HCT116 (cell line): Measurements from ENCODE around the gene RGL2. TPM values are rescaled to one million over a fixed set of nuclear protein-coding genes. Genes with fewer than 3 reads are reported as not detected.

Source experiments
- ATAC-seq: fragments of 200-7000 bp; cut with Tn5 transposase; 2 replicates; pipeline ENCODE4 v1.9.1; 2020; ENCODE audit warnings: mild to moderate bottlenecking, moderate library complexity
- BruUV-seq: library from RNA; stranded (reverse); fragments of 400-500 nt; replicated peaks from 2 replicates; lab custom pipeline; 2021; lab: Mats Ljungman, UMichigan
- CTCF ChIA-PET: fragments of 300-600 bp; sonication (Branson Sonifier 250); formaldehyde crosslinking; loops from one replicate; lab custom pipeline; 2021; ENCODE audit warnings: antibody characterized with exemption; lab: Charles Lee
- POLR2A ChIA-PET: fragments of 300-600, 350-600 bp; sonication (Branson Sonifier 250); formaldehyde crosslinking; loops from one replicate; lab custom pipeline; 2021; ENCODE audit warnings: antibody characterized with exemption; lab: Charles Lee
- RAD21 ChIA-PET, 2 experiments: fragments of 300-600 bp; sonication (Branson Sonifier 250); formaldehyde crosslinking; loops; one replicate each; lab custom pipeline; 2023; ENCODE audit warnings: low total read pairs in 2 of 2; ENCODE audit not compliant: uncharacterized antibody in 2 of 2, unreplicated experiment in 2 of 2, low non-redundant PET in 1 of 2; lab: Charles Lee
- DNase-seq: peaks from one replicate; pipeline ENCODE4 v3.0.0-alpha.2; 2010; ENCODE audit warnings: low read depth, low spot score
- H2AFZ ChIP-seq: fragments of 200-600 bp; shearing (Covaris generic), sonication (generic); 2 replicates; pipeline ENCODE4 v1.6.1; 2017; ENCODE audit warnings: low read depth, mixed run types, mixed read lengths, antibody characterized with exemption, low read length; ENCODE audit not compliant: poor library complexity, severe bottlenecking
- H3K27ac ChIP-seq: 2 replicates; pipeline ENCODE4 v1.5.1; 2012; ENCODE audit warnings: low read depth, low read length
- H3K27me3 ChIP-seq: fragments of 200-600 bp; sonication (generic); 2 replicates; pipeline ENCODE4 v1.6.1; 2016; ENCODE audit warnings: mixed run types, low read length, mixed read lengths; ENCODE audit not compliant: insufficient read depth
- H3K36me3 ChIP-seq, 2 experiments: fragments of 200-500 bp in 1 of 2; fragments of 200-600 bp in 1 of 2; sonication (Bioruptor generic) in 1 of 2; sonication (generic) in 1 of 2; 2 replicates each; pipeline versions ENCODE4 v1.5.1 to v1.6.1; 2014 to 2016; ENCODE audit warnings: low read length in 2 of 2, inconsistent platforms in 1 of 2, mixed read lengths in 1 of 2, mixed run types in 1 of 2; ENCODE audit not compliant: insufficient read depth in 2 of 2, control insufficient read depth in 1 of 2
- H3K4me1 ChIP-seq, 2 experiments: fragments of 200-600 bp in 1 of 2; sonication (generic) in 1 of 2; 2 replicates each; pipeline versions ENCODE4 v1.5.1 to v1.6.1; 2012 to 2017; ENCODE audit warnings: low read length in 2 of 2, inconsistent platforms in 1 of 2, mild to moderate bottlenecking in 1 of 2, mixed read lengths in 1 of 2, mixed run types in 1 of 2, moderate library complexity in 1 of 2; ENCODE audit not compliant: insufficient read depth in 2 of 2, control insufficient read depth in 1 of 2
- H3K4me2 ChIP-seq: fragments of 200-600 bp; sonication (generic); 2 replicates; pipeline ENCODE4 v1.6.1; 2017; ENCODE audit warnings: mixed run types, low read length, mixed read lengths
- H3K4me3 ChIP-seq, 2 experiments: fragments of 200-600 bp in 1 of 2; sonication (generic) in 1 of 2; replicated peaks in 1 of 2; 2 replicates each; pipeline ENCODE4 v1.5.1; 2011 to 2016; ENCODE audit warnings: low read length in 2 of 2, control low read depth in 1 of 2, low read depth in 1 of 2, mild to moderate bottlenecking in 1 of 2, mixed read lengths in 1 of 2, mixed run types in 1 of 2
- H3K79me2 ChIP-seq: fragments of 200-600 bp; sonication (generic); 2 replicates; pipeline ENCODE4 v1.6.1; 2017; ENCODE audit warnings: mild to moderate bottlenecking, mixed run types, low read length, moderate library complexity, mixed read lengths; ENCODE audit not compliant: insufficient read depth
- H3K9ac ChIP-seq: fragments of 200-600 bp; sonication (generic); 2 replicates; pipeline ENCODE4 v1.6.1; 2016; ENCODE audit warnings: low read length, mixed read lengths
- H3K9me2 ChIP-seq: fragments of 200-600 bp; sonication (generic), shearing (Covaris generic); 2 replicates; pipeline ENCODE4 v1.6.1; 2017; ENCODE audit warnings: mixed run types, mild to moderate bottlenecking, moderate library complexity; ENCODE audit not compliant: insufficient read depth
- H3K9me3 ChIP-seq, 2 experiments: fragments of 200-500 bp in 1 of 2; fragments of 200-600 bp in 1 of 2; sonication (Bioruptor generic) in 1 of 2; sonication (generic) in 1 of 2; 2 replicates each; pipeline ENCODE4 v1.6.1; 2014 to 2017; ENCODE audit warnings: low read length in 2 of 2, mixed read lengths in 2 of 2, inconsistent platforms in 1 of 2, low read depth in 1 of 2, mild to moderate bottlenecking in 1 of 2, mixed run types in 1 of 2, moderate library complexity in 1 of 2; ENCODE audit not compliant: control insufficient read depth in 1 of 2, insufficient read depth in 1 of 2
- H4K20me1 ChIP-seq: fragments of 200-600 bp; sonication (generic), shearing (Covaris generic); 2 replicates; pipeline ENCODE4 v1.6.1; 2017; ENCODE audit warnings: mixed run types, mild to moderate bottlenecking, moderate library complexity; ENCODE audit not compliant: insufficient read depth
- CEBPB ChIP-seq: IDR thresholded peaks from 2 replicates; pipeline ENCODE4 v1.6.1; 2012; ENCODE audit warnings: low read depth
- CTCF ChIP-seq, 3 experiments: fragments of 200-600 bp in 1 of 3; sonication (generic) in 1 of 3; IDR thresholded peaks in 2 of 3; conservative IDR thresholded peaks in 1 of 3; 2 replicates each; pipeline ENCODE4 v1.5.1; 2012 to 2017; ENCODE audit warnings: low read depth in 2 of 3, low read length in 2 of 3, antibody characterized with exemption in 1 of 3, borderline replicate concordance in 1 of 3, control low read depth in 1 of 3, mild to moderate bottlenecking in 1 of 3, mixed read lengths in 1 of 3, mixed run types in 1 of 3, moderate library complexity in 1 of 3; ENCODE audit not compliant: insufficient read depth in 1 of 3
- ELF1 ChIP-seq: IDR thresholded peaks from 2 replicates; pipeline ENCODE4 v1.6.1; 2012; ENCODE audit warnings: low read depth, borderline replicate concordance
- EZH2 ChIP-seq: fragments of 200-600 bp; sonication (generic); IDR thresholded peaks from 2 replicates; pipeline ENCODE4 v1.6.1; 2017; ENCODE audit warnings: antibody characterized with exemption, mixed run types
- EZH2phosphoT487 ChIP-seq: fragments of 200-600 bp; IDR thresholded peaks from 2 replicates; pipeline ENCODE4 v1.6.1; 2018; ENCODE audit warnings: antibody characterized with exemption, borderline replicate concordance
- FOSL1 ChIP-seq: IDR thresholded peaks from 2 replicates; pipeline ENCODE4 v1.6.1; 2012; ENCODE audit warnings: low read depth
- JUND ChIP-seq: IDR thresholded peaks from 2 replicates; pipeline ENCODE4 v1.6.1; 2012
- POLR2A ChIP-seq: IDR thresholded peaks from 2 replicates; pipeline ENCODE4 v1.7.0; 2011; ENCODE audit warnings: borderline replicate concordance; ENCODE audit not compliant: insufficient read depth, insufficient read length; ENCODE audit errors: extremely low read depth
- RAD21 ChIP-seq: IDR thresholded peaks from 2 replicates; pipeline ENCODE4 v1.6.1; 2012; ENCODE audit warnings: low read depth, mild to moderate bottlenecking
- SIN3A ChIP-seq: IDR thresholded peaks from 2 replicates; pipeline ENCODE4 v1.6.1; 2012; ENCODE audit warnings: low read depth
- SP1 ChIP-seq: IDR thresholded peaks from 2 replicates; pipeline ENCODE4 v1.6.1; 2012; ENCODE audit warnings: low read depth
- SRF ChIP-seq: IDR thresholded peaks from 2 replicates; pipeline ENCODE4 v1.6.1; 2012; ENCODE audit warnings: low read depth
- ZBTB33 ChIP-seq: IDR thresholded peaks from 2 replicates; pipeline ENCODE4 v1.6.1; 2011; ENCODE audit warnings: mild to moderate bottlenecking, low read length, moderate library complexity; ENCODE audit not compliant: insufficient replicate concordance; ENCODE audit errors: extremely low read depth
- ZFX ChIP-seq: fragments of 450-650 bp; IDR thresholded peaks from 2 replicates; pipeline ENCODE4 v1.6.1; 2017
- ZNF274 ChIP-seq: fragments of 200-500 bp; sonication (Bioruptor generic); IDR thresholded peaks from 2 replicates; pipeline ENCODE4 v1.6.1; 2014; ENCODE audit warnings: mild to moderate bottlenecking, low read depth, low read length, inconsistent platforms
- intact Hi-C: fragments of 100-400 bp; cut with micrococcal nuclease; formaldehyde crosslinking; loops from 2 replicates; pipeline ENCODE4 v1.10.0; 2022
- total RNA-seq: library from RNA; stranded (reverse); gene quantifications from one replicate; pipeline ENCODE4 v1.2.1, GENCODE V29; 2021; ENCODE audit not compliant: unreplicated experiment
- TF ChIP-seq, protein P1 (sequence below): IDR thresholded peaks from 2 replicates; pipeline ENCODE4 v1.6.1; 2012
- TF ChIP-seq, protein P2 (sequence below): IDR thresholded peaks from 2 replicates; pipeline ENCODE4 v1.6.1; 2012

RGL2 gene
- total RNA-seq, 1 experiment from 2014 or later, result 53.4 TPM

- no peak for TF ChIP-seq CTCF (IDR thresholded peaks at IDR 0.05 in 2 of 3, conservative IDR thresholded peaks at IDR 0.05 in 1 of 3; ENCODE audit: borderline replicate concordance in 1 of 3, insufficient read depth in 1 of 3, low read depth in 2 of 3, low read length in 2 of 3)
- no peak for TF ChIP-seq ZBTB33
- TF ChIP-seq, protein P1, sequence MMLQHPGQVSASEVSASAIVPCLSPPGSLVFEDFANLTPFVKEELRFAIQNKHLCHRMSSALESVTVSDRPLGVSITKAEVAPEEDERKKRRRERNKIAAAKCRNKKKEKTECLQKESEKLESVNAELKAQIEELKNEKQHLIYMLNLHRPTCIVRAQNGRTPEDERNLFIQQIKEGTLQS, result no peak
- no peak for TF ChIP-seq CEBPB
- TF ChIP-seq RAD21, result no peak
- TF ChIP-seq SRF, result no peak
- no peak for TF ChIP-seq EZH2phosphoT487
Measured at GRCh38 chr6:33248643-33248931, 50.2 kb downstream of the RGL2 start (continued).

DNA sequence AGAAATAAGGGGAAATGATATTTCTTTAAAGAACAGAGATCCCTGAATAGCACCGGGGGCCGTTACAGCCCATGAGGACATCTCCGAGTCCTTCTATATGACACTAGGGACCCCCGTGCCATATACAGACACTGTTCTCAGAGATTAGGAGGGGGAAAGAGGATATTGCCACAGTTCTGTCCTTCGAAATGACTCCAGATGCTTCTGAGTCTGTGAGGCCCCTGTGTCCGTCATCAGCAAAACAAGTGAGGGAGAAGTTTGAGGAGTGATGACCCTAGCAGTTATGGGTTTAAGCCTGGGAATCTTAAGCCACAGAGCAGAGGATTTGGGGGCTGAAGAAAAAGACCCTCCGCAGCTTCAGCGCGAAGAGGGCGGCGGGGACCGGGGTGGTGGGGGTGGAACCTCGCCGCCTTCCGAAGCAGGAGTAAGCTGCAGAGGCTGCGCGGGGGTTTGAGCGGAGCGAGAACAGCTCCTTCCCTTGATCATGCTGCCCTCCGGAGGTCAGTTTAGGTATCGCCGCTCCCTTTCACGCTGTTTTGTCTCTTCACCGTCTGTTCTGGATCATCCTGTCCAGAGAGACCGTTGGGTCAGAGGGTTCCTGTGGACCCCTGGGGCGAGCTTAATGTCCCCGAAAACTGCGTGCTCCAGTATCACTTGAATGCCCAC is 50.6 kb downstream of the RGL2 start:
- CTCF ChIA-PET, result interaction anchor here (0.6 to 4.3 kb wide), 23 partner anchors 8 to 315 kb away, joined by 3 to 49 read pairs (median 5); partner anchors contain the start of genes HLA-DPB1, HSD17B8, RING1 and RPS18
- BruUV-seq, result no TSS peak
- TF ChIP-seq, protein P2, sequence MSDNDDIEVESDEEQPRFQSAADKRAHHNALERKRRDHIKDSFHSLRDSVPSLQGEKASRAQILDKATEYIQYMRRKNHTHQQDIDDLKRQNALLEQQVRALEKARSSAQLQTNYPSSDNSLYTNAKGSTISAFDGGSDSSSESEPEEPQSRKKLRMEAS, result no peak
- TF ChIP-seq SIN3A (no peak), ZBTB33 (no peak), ELF1 (no peak), FOSL1 (no peak), JUND (no peak), EZH2phosphoT487 (no peak), SP1 (no peak), EZH2 (no peak), POLR2A (no peak), ZFX (no peak), ZNF274 (no peak), SRF (no peak), RAD21 (peak; percentile 94)
- TF ChIP-seq, protein P1, result no peak

More for the DNA sequence above, 50.6 kb downstream of the RGL2 start:
- ATAC-seq (peak; percentile 57), DNase-seq (peak; percentile 76)
- H3K4me1 ChIP-seq, result peaks cover 16 to 37% of the 10 kb centered on the region in 2 experiments
- no peaks in the 10 kb centered on the region for H3K79me2 ChIP-seq
- no peaks in the 10 kb centered on the region for H3K27me3 ChIP-seq
- H3K4me3 ChIP-seq, result peak overlapping the region; percentile 74 to 85
- no peaks in the 10 kb centered on the region for H4K20me1 ChIP-seq
- POLR2A ChIA-PET, result interaction anchor here (0.6 to 4.0 kb wide), 10 partner anchors 9 to 276 kb away, joined by 3 to 24 read pairs (median 6); partner anchors contain the start of genes B3GALT4, RPS18 and VPS52
- H3K27ac ChIP-seq, result peak overlapping the region; percentile 74
- H3K9me2 ChIP-seq, result no peaks in the 10 kb centered on the region
- H3K4me2 ChIP-seq, result peak overlapping the region; percentile 99
- RAD21 ChIA-PET, result interaction anchor here (0.6 to 1.4 kb wide), 6 partner anchors 40 to 124 kb away, joined by 3 to 6 read pairs (median 4); partner anchors contain the start of gene RING1 (in 1 of the 2)
- H3K36me3 ChIP-seq, result no peaks in the 10 kb centered on the region
- intact Hi-C loops, result loop anchor here (1.0 to 2.0 kb wide), 4 partner anchors 43 to 234 kb away; partner anchors contain the start of gene HSD17B8
- H2AFZ ChIP-seq, result peak overlapping the region; percentile 68
- no peaks in the 10 kb centered on the region for H3K9me3 ChIP-seq
- peak overlapping the region; percentile 88 for H3K9ac ChIP-seq
